Esophagus squamous epithelium (tissue), 4 donors: ENCODE measurements around the gene PRAME.

Experiments used
- POLR2A ChIP-seq, 4 donors: fragments of 450-650 bp; IDR thresholded peaks; one replicate each; pipeline ENCODE4 v1.6.1; 2017; ENCODE audit warnings: antibody characterized with exemption in 4 of 4, mild to moderate bottlenecking in 4 of 4, moderate library complexity in 3 of 4
- TF ChIP-seq, protein P1 (sequence below), 6 experiments: fragments of 450-650 bp in 4 of 6; fragments of 200-600 bp in 2 of 6; sonication (generic) in 2 of 6; IDR thresholded peaks; one replicate each; pipeline ENCODE4 v1.5.1; 2016 to 2019; ENCODE audit warnings: antibody characterized with exemption in 6 of 6, mild to moderate bottlenecking in 4 of 6, moderate library complexity in 4 of 6

DNA sequence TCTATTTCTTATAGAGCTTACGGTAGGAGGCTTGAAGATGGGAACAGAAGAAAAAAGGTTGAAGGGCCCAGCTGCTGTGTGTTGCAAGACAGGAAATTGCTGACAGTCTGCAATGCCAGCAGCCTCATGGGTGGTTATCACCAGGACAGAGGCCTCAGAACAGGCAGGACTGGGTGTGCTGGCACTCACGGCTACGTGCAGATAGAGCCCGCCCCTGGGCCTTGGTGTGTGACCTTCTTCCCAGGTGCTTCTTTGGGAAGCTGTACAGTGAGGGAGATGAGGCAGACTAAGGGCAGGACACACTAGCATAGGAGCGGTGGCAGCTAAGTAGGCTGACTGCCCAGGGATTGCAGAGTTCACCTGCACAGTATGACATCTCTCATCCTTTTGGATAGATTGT lies 12.6 kb downstream of the PRAME start:
- TF ChIP-seq, protein P1, sequence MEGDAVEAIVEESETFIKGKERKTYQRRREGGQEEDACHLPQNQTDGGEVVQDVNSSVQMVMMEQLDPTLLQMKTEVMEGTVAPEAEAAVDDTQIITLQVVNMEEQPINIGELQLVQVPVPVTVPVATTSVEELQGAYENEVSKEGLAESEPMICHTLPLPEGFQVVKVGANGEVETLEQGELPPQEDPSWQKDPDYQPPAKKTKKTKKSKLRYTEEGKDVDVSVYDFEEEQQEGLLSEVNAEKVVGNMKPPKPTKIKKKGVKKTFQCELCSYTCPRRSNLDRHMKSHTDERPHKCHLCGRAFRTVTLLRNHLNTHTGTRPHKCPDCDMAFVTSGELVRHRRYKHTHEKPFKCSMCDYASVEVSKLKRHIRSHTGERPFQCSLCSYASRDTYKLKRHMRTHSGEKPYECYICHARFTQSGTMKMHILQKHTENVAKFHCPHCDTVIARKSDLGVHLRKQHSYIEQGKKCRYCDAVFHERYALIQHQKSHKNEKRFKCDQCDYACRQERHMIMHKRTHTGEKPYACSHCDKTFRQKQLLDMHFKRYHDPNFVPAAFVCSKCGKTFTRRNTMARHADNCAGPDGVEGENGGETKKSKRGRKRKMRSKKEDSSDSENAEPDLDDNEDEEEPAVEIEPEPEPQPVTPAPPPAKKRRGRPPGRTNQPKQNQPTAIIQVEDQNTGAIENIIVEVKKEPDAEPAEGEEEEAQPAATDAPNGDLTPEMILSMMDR (IDR thresholded peaks at IDR 0.05): no peak
- TF ChIP-seq POLR2A (IDR thresholded peaks at IDR 0.05): no peak
